Lower leg skin (tissue), 3 donors: ENCODE measurements around the gene CYP26C1.

ENCODE experiments used
- CTCF ChIP-seq, 3 donors: fragments of 450-650 bp; IDR thresholded peaks; one replicate each; pipeline ENCODE4 v1.5.1; 2016; ENCODE audit warnings: antibody characterized with exemption in 3 of 3, mild to moderate bottlenecking in 3 of 3, moderate library complexity in 2 of 3
- POLR2A ChIP-seq, 2 donors: fragments of 450-650 bp; IDR thresholded peaks; one replicate each; pipeline ENCODE4 v1.6.1; 2016 to 2017; ENCODE audit warnings: antibody characterized with exemption in 2 of 2, mild to moderate bottlenecking in 1 of 2, moderate library complexity in 1 of 2

GRCh38 chr10:93063977-93064660 is 3.5 kb downstream of the CYP26C1 start:
- TF ChIP-seq CTCF (IDR thresholded peaks at IDR 0.05): no peak
- no peak for TF ChIP-seq POLR2A (IDR thresholded peaks at IDR 0.05)
